Spinal cord (tissue), 10 donors: ENCODE measurements around the gene SLC4A4. TPM values are rescaled to one million over a fixed set of nuclear protein-coding genes. Genes with fewer than 3 reads are reported as not detected.

Experiments
- DNase-seq, 6 donors: peaks; one replicate each; pipeline versions ENCODE4 v3.0.0 to v3.0.0-alpha.2; 2013 to 2015; ENCODE audit warnings: low spot score in 6 of 6, low read depth in 4 of 6
- H3K27ac ChIP-seq: one replicate; pipeline ENCODE4 v1.5.1; 2013; ENCODE audit warnings: low read depth, low read length, control low read depth
- H3K27me3 ChIP-seq: one replicate; pipeline ENCODE4 v1.6.1; 2013; ENCODE audit warnings: low read length; ENCODE audit not compliant: control insufficient read depth, insufficient read depth
- H3K36me3 ChIP-seq: one replicate; pipeline ENCODE4 v1.6.1; 2013; ENCODE audit warnings: low read length; ENCODE audit not compliant: control insufficient read depth, insufficient read depth
- H3K4me1 ChIP-seq: one replicate; pipeline ENCODE4 v1.6.1; 2013; ENCODE audit warnings: low read length; ENCODE audit not compliant: control insufficient read depth, insufficient read depth
- H3K4me3 ChIP-seq: one replicate; pipeline ENCODE4 v1.5.1; 2013; ENCODE audit warnings: low read depth, low read length, control low read depth
- H3K9me3 ChIP-seq: one replicate; pipeline ENCODE4 v1.6.1; 2013; ENCODE audit warnings: low read length; ENCODE audit not compliant: control insufficient read depth, insufficient read depth
- WGBS: methylation state at CpG from one replicate; pipeline ENCODE4 v1.1.5; 2013; ENCODE audit warnings: missing lambda C conversion rate; ENCODE audit not compliant: insufficient coverage; 5-methylcytosine and 5-hydroxymethylcytosine counted together
- long read RNA-seq, 4 donors: transcript quantifications; one replicate each; lab custom pipeline, GENCODE V29; 2026
- polyA plus RNA-seq, 2 donors: library from polyadenylated mRNA; unstranded; fragments of 120-200 nt; gene quantifications; one replicate each; pipeline ENCODE4 v1.2.1, GENCODE V29; 2013; ENCODE audit not compliant: insufficient read length in 2 of 2
- total RNA-seq, 2 donors: library from RNA; depleted of rRNA in 1 of 2; stranded (reverse); fragments of 120-200 nt in 1 of 2; fragments of >200 nt in 1 of 2; gene quantifications; one replicate each; pipeline versions ENCODE4 v1.2.3 to v1.2.4, GENCODE V29; 2013 to 2014
- donor health status: healthy.

SLC4A4 gene
- 100 to 1,000 TPM; 105 to 107 TPM for total RNA-seq
- 100 to 1,000 TPM in 1 of 2 donors, 10 to 100 TPM in 1; 67.2 to 111 TPM for polyA plus RNA-seq
- long read RNA-seq, donor 1, full-length matches to known transcripts = 4 of 31 reads
- long read RNA-seq, donor 1, partial matches to known transcripts = 27 of 31 reads
- long read RNA-seq, donor 1, other reads (novel, unspliced or antisense) = 0 of 31 reads
- long read RNA-seq, donor 2, full-length matches to known transcripts = 2 of 65 reads
- long read RNA-seq, donor 2, partial matches to known transcripts = 63 of 65 reads
- long read RNA-seq, donor 2, other reads (novel, unspliced or antisense) = 0 of 65 reads
- long read RNA-seq, donor 3, full-length matches to known transcripts = 1 of 44 reads
- long read RNA-seq, donor 3, partial matches to known transcripts = 43 of 44 reads
- long read RNA-seq, donor 3, other reads (novel, unspliced or antisense) = 0 of 44 reads
- long read RNA-seq, donor 4, full-length matches to known transcripts = 1 of 1 reads
- long read RNA-seq, donor 4, partial matches to known transcripts = 0 of 1 reads
- long read RNA-seq, donor 4, other reads (novel, unspliced or antisense) = 0 of 1 reads

GRCh38 chr4:71338846-71339593 lies at the start of gene SLC4A4:
SLC4A4 (plus strand) TSS chr4:71339020.
- Histone ChIP-seq H3K36me3 (no peaks in the 10 kb centered on the region), H3K4me3 (no peak within 1 kb of the TSS), H3K27me3 (no peaks in the 10 kb centered on the region), H3K9me3 (no peaks in the 10 kb centered on the region), H3K27ac (no peak within 1 kb of the TSS), H3K4me1 (no peaks in the 10 kb centered on the region)
- DNase-seq = no peak
- WGBS = 100% methylated on average over 6 of the region's 8 CpGs

- H3K36me3 ChIP-seq = no peaks in the 10 kb centered on the region
- H3K4me1 ChIP-seq = no peaks in the 10 kb centered on the region
- no peak overlapping the region for H3K4me3 ChIP-seq
- 81% methylated on average over 2 of the region's 3 CpGs for WGBS
- peak overlapping the region; percentile 10 for H3K27ac ChIP-seq
- H3K27me3 ChIP-seq = no peaks in the 10 kb centered on the region
- DNase-seq = no peak
- no peaks in the 10 kb centered on the region for H3K9me3 ChIP-seq
Observed at GRCh38 chr4:71290074-71290473, 48.7 kb upstream of the SLC4A4 start.

GRCh38 chr4:71290476-71290875 lies 48.3 kb upstream of the SLC4A4 start:
- WGBS = 60% methylated on average over 1 of the region's 1 CpG
- Histone ChIP-seq H3K9me3 (no peaks in the 10 kb centered on the region), H3K27me3 (no peaks in the 10 kb centered on the region), H3K36me3 (no peaks in the 10 kb centered on the region), H3K4me1 (no peaks in the 10 kb centered on the region), H3K27ac (no peak overlapping the region), H3K4me3 (no peak overlapping the region)
- DNase-seq = no peak

- no peak overlapping the region for H3K4me3 ChIP-seq
- no peaks in the 10 kb centered on the region for H3K9me3 ChIP-seq
- H3K27ac ChIP-seq = no peak overlapping the region
- DNase-seq = no peak
- H3K4me1 ChIP-seq = peaks cover 3% of the 10 kb centered on the region
- H3K36me3 ChIP-seq = no peaks in the 10 kb centered on the region
- no peaks in the 10 kb centered on the region for H3K27me3 ChIP-seq
- no CpG with 5 or more reads among the region's 1 CpG for WGBS
Observed at GRCh38 chr4:71292228-71292627, 46.6 kb upstream of the SLC4A4 start.

GRCh38 chr4:71293705-71294104 lies 45.1 kb upstream of the SLC4A4 start:
- WGBS = 90% methylated on average over 2 of the region's 5 CpGs
- Histone ChIP-seq H3K9me3 (no peaks in the 10 kb centered on the region), H3K27ac (no peak overlapping the region), H3K4me3 (no peak overlapping the region), H3K4me1 (peaks cover 8% of the 10 kb centered on the region), H3K27me3 (no peaks in the 10 kb centered on the region), H3K36me3 (no peaks in the 10 kb centered on the region)
- DNase-seq = no peak

GRCh38 chr4:71294301-71294700 lies 44.5 kb upstream of the SLC4A4 start:
- 40% methylated on average over 1 of the region's 3 CpGs for WGBS
- Histone ChIP-seq H3K4me3 (no peak overlapping the region), H3K9me3 (no peaks in the 10 kb centered on the region), H3K36me3 (no peaks in the 10 kb centered on the region), H3K27me3 (no peaks in the 10 kb centered on the region), H3K27ac (no peak overlapping the region), H3K4me1 (peaks cover 9% of the 10 kb centered on the region)
- DNase-seq = no peak

- peak; percentile 26 to 81 (median 46) for DNase-seq
Observed at GRCh38 chr4:71296945-71297344, 41.9 kb upstream of the SLC4A4 start.

GRCh38 chr4:71300362-71300761 lies 38.5 kb upstream of the SLC4A4 start:
- Histone ChIP-seq H3K36me3 (peaks cover 9% of the 10 kb centered on the region), H3K9me3 (no peaks in the 10 kb centered on the region), H3K4me1 (peaks cover 27% of the 10 kb centered on the region), H3K4me3 (no peak overlapping the region), H3K27ac (no peak overlapping the region), H3K27me3 (no peaks in the 10 kb centered on the region)
- DNase-seq = no peak
- 92% methylated on average over 8 of the region's 8 CpGs for WGBS

More at GRCh38 chr4:71296945-71297344, 41.9 kb upstream of the SLC4A4 start:
- Histone ChIP-seq H3K36me3 (peaks cover 9% of the 10 kb centered on the region), H3K4me3 (no peak overlapping the region), H3K9me3 (no peaks in the 10 kb centered on the region), H3K27ac (peak overlapping the region; percentile 67), H3K4me1 (peaks cover 27% of the 10 kb centered on the region), H3K27me3 (no peaks in the 10 kb centered on the region)
- WGBS = no CpG with 5 or more reads among the region's 1 CpG

- no peak for DNase-seq
- Histone ChIP-seq H3K4me3 (no peak overlapping the region), H3K9me3 (no peaks in the 10 kb centered on the region), H3K27me3 (no peaks in the 10 kb centered on the region), H3K4me1 (peaks cover 27% of the 10 kb centered on the region), H3K27ac (no peak overlapping the region), H3K36me3 (peaks cover 9% of the 10 kb centered on the region)
- WGBS = 94% methylated on average over 2 of the region's 3 CpGs
Observed at GRCh38 chr4:71300964-71301363, 37.9 kb upstream of the SLC4A4 start.
